Panc1 (cell line): ENCODE results near the gene DSG4. TPM values are rescaled to one million over a fixed set of nuclear protein-coding genes. Genes with fewer than 3 reads are reported as not detected.

Source experiments
- ATAC-seq: fragments of 200-7000 bp; cut with Tn5 transposase; 2 replicates; pipeline ENCODE4 v1.9.1; 2020; ENCODE audit warnings: mild to moderate bottlenecking, moderate library complexity
- BruUV-seq: library from RNA; stranded (reverse); fragments of 400-500 nt; replicated peaks from 2 replicates; lab custom pipeline; 2021; lab: Mats Ljungman, UMichigan
- CTCF ChIA-PET: fragments of 300-600 bp; sonication (Branson Sonifier 250); formaldehyde crosslinking; loops from one replicate; lab custom pipeline; 2022; ENCODE audit warnings: antibody characterized with exemption; lab: Charles Lee
- POLR2A ChIA-PET: fragments of 300-600 bp; sonication (Branson Sonifier 250); formaldehyde crosslinking; loops from one replicate; lab custom pipeline; 2022; ENCODE audit warnings: antibody characterized with exemption; lab: Charles Lee
- DNase-seq: peaks from one replicate; pipeline ENCODE4 v3.0.0-alpha.2; 2010; ENCODE audit warnings: low read depth, low spot score
- H3K27ac ChIP-seq: 2 replicates; pipeline ENCODE4 v1.5.1; 2011; ENCODE audit warnings: mild to moderate bottlenecking, low read length, inconsistent platforms
- H3K27me3 ChIP-seq: fragments of 200-500 bp; sonication (Bioruptor generic); 2 replicates; pipeline ENCODE4 v1.6.0; 2014; ENCODE audit warnings: low read length, inconsistent platforms; ENCODE audit not compliant: control insufficient read depth, insufficient read depth
- H3K36me3 ChIP-seq: fragments of 200-500 bp; sonication (Bioruptor generic); 2 replicates; pipeline ENCODE4 v1.5.1; 2014; ENCODE audit warnings: inconsistent platforms, mild to moderate bottlenecking, low read length, moderate library complexity; ENCODE audit not compliant: control insufficient read depth, insufficient read depth
- H3K4me1 ChIP-seq: 2 replicates; pipeline ENCODE4 v1.5.1; 2011; ENCODE audit warnings: inconsistent platforms, mild to moderate bottlenecking, low read length, moderate library complexity; ENCODE audit not compliant: control insufficient read depth, insufficient read depth
- H3K4me3 ChIP-seq, 2 experiments: 2 replicates each; pipeline ENCODE4 v1.5.1; 2011 to 2012; ENCODE audit warnings: low read depth in 2 of 2, low read length in 2 of 2, mild to moderate bottlenecking in 2 of 2, inconsistent platforms in 1 of 2, moderate library complexity in 1 of 2
- H3K9me3 ChIP-seq: fragments of 200-500 bp; sonication (Bioruptor generic); 2 replicates; pipeline ENCODE4 v1.5.1; 2014; ENCODE audit warnings: low read depth, mild to moderate bottlenecking, inconsistent platforms, low read length, moderate library complexity; ENCODE audit not compliant: control insufficient read depth, insufficient read depth
- CTCF ChIP-seq: fragments of 450-650 bp; IDR thresholded peaks from 2 replicates; pipeline ENCODE4 v1.5.1; 2017; ENCODE audit warnings: mild to moderate bottlenecking
- POLR2AphosphoS5 ChIP-seq: IDR thresholded peaks from 2 replicates; pipeline ENCODE4 v1.6.1; 2012; ENCODE audit warnings: mild to moderate bottlenecking, low read depth, low read length, moderate library complexity
- REST ChIP-seq, 2 experiments: IDR thresholded peaks; 2 replicates each; pipeline ENCODE4 v1.6.1; 2011 to 2012; ENCODE audit warnings: low read depth in 2 of 2, control low read depth in 1 of 2, low read length in 1 of 2, mild to moderate bottlenecking in 1 of 2, moderate library complexity in 1 of 2; ENCODE audit not compliant: insufficient read depth in 1 of 2
- SIN3A ChIP-seq: IDR thresholded peaks from 2 replicates; pipeline ENCODE4 v1.6.1; 2012; ENCODE audit warnings: low read depth, mild to moderate bottlenecking, low read length, moderate library complexity, borderline replicate concordance; ENCODE audit not compliant: insufficient read depth
- TCF7L2 ChIP-seq: IDR thresholded peaks from 2 replicates; pipeline ENCODE4 v1.6.1; 2011; ENCODE audit warnings: mild to moderate bottlenecking, low read depth, low read length, inconsistent platforms
- in situ Hi-C: cut with HindIII; loops from 2 replicates; pipeline ENCODE4 v1.10.0; 2016; ENCODE audit warnings: low sequenced_read_pairs, low pct_unique_long_range_greater_than_20kb
- intact Hi-C: fragments of 100-400 bp; cut with micrococcal nuclease; formaldehyde crosslinking; loops from one replicate; pipeline ENCODE4 v1.10.0; 2022; ENCODE audit not compliant: unreplicated experiment
- total RNA-seq: library from RNA; stranded (reverse); gene quantifications from one replicate; pipeline ENCODE4 v1.2.1, GENCODE V29; 2021; ENCODE audit not compliant: unreplicated experiment

The DSG4 gene
- total RNA-seq, 1 experiment from 2014 or later = not detected

GRCh38 chr18:31356025-31356424 lies 20.6 kb upstream of the DSG4 start:
- in situ Hi-C loops (no loop called here), intact Hi-C loops (no loop called here)
- H3K9me3 ChIP-seq = no peaks in the 10 kb centered on the region
- H3K4me3 ChIP-seq = no peak overlapping the region
- no peak overlapping the region for H3K27ac ChIP-seq
- H3K36me3 ChIP-seq = no peaks in the 10 kb centered on the region
- no TSS peak for BruUV-seq
- POLR2A ChIA-PET = no interaction called here
- H3K4me1 ChIP-seq = no peaks in the 10 kb centered on the region
- no peaks in the 10 kb centered on the region for H3K27me3 ChIP-seq
- TF ChIP-seq POLR2AphosphoS5 = no peak
- no peak for TF ChIP-seq REST (IDR thresholded peaks at IDR 0.05; ENCODE audit: insufficient read depth in 1 of 2, low read depth in 2 of 2, low read length in 1 of 2)
- TF ChIP-seq SIN3A = no peak
- no peak for TF ChIP-seq TCF7L2
- no peak for TF ChIP-seq CTCF
- ATAC-seq (no peak), DNase-seq (no peak)
- CTCF ChIA-PET = no interaction called here

- Histone ChIP-seq H3K4me1 (no peaks in the 10 kb centered on the region), H3K36me3 (no peaks in the 10 kb centered on the region), H3K4me3 (no peak overlapping the region), H3K9me3 (no peaks in the 10 kb centered on the region), H3K27ac (no peak overlapping the region), H3K27me3 (no peaks in the 10 kb centered on the region)
- no TSS peak for BruUV-seq
- no peak for TF ChIP-seq POLR2AphosphoS5
- no peak for TF ChIP-seq REST (IDR thresholded peaks at IDR 0.05; ENCODE audit: insufficient read depth in 1 of 2, low read depth in 2 of 2, low read length in 1 of 2)
- no peak for TF ChIP-seq CTCF
- TF ChIP-seq TCF7L2 = no peak
- no peak for TF ChIP-seq SIN3A
- no peak for DNase-seq
- intact Hi-C loops (no loop called here), in situ Hi-C loops (no loop called here)
- no peak for ATAC-seq
- CTCF ChIA-PET = no interaction called here
- POLR2A ChIA-PET = no interaction called here
Observed at GRCh38 chr18:31364190-31364589, 12.4 kb upstream of the DSG4 start.
